Activated CD8-positive, alpha-beta memory T cell treated with anti-CD3 and anti-CD28 coated beads, Interleukin-2, amount 50 U/mL, for 24 hours (primary cell): ENCODE measurements around the gene TBR1.

Experiments
- DNase-seq: peaks from one replicate; pipeline ENCODE4 v3.0.0-alpha.2; 2020; ENCODE audit errors: extremely low read depth

TBR1 gene

DNA sequence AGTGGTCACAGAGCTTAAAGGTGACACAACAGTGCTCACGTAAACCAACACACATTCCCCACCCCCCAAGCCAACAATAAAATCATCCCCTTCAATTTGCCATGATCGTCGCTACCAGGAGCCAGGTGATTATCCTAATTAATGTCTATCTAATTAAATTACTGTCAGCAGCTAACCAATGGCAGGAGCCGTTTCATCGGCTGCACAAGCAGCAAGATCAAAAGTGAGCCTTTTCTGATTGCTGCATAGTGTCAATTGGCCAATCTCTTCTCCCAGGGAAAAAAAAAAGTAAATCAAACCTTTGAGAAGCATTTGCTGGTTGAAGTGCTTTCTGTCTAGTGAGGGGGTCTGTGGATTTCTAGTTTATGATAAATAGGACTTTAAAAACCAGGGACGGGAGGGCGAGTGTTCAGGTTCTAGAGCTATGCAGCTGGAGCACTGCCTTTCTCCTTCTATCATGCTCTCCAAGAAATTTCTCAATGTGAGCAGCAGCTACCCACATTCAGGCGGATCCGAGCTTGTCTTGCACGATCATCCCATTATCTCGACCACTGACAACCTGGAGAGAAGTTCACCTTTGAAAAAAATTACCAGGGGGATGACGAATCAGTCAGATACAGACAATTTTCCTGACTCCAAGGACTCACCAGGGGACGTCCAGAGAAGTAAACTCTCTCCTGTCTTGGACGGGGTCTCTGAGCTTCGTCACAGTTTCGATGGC, at the start of gene TBR1:
TSS of gene TBR1 (plus strand) at position 311 of the 721 bp plus-strand sequence. CDS start at position 425, 114 bp downstream.
- no peak for DNase-seq

DNA sequence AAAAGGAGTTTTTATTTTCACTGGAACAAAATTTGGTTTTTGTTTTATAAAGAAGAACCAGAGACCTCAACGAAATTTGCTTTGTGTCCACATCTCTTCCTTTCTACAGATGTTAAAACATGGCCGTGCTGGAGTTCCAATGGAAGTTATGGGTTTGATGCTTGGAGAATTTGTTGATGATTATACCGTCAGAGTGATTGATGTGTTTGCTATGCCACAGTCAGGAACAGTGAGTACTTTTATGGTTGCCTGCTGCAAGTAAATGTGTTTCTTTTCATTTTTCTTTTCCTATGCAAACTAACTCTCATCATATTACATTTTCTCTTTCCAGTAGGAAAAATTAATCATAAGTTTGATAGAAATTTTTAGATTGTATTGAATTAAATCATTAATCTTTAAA, 48.4 kb upstream of the TBR1 start:
- no peak for DNase-seq

DNA sequence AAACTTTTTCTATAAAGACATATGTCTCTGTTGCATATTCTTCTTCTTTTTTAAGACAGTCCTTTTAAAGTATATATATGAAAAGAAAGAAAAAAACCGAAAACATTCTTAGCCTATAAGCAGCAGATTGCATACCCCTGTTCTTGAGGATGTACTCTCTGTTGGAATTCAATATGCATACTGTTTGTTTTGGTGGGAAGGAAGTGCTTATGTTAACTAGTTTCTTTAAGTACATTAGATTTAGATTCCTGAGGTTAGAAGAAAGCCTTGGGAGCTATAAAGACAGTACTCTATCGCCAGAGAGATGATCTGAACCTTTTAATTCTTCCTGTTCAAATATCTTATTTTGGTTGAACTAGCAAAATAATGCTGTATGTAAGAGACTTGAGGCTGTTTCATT, 46.8 kb upstream of the TBR1 start:
- no peak for DNase-seq

DNA sequence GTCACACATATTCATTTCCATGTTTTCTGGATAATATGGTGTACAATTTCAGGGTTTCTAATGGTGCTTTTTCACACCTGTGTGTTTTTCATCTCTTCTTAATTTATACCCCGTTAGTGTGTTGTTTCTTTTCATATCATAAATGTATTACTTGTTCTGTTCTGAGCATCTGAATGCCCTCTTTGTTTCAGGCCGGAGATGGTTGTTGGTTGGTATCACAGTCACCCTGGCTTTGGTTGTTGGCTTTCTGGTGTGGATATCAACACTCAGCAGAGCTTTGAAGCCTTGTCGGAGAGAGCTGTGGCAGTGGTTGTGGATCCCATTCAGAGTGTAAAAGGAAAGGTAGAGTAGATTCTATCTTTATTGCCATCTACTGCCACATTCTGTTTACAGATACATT, 45.1 kb upstream of the TBR1 start:
- no peak for DNase-seq

DNA sequence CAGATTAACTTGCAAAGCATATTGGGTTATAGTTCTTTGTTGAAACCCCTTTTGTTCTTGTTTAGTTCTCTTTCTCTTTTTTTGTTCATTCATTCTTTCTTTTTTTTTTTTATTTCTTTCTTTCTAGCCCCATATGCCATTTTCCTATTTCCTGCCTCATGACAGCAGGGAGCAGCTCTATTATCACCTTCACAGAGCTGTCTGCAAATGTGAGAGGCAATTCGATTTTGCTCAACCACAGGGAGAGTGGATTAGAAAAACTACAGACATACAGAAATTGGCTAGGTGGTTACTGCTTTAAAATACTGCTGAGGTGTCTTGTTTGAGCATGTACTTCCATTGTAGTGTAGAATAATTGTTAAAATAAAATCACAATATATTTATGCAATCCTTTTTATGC, 44.2 kb upstream of the TBR1 start:
- DNase-seq = no peak

DNA sequence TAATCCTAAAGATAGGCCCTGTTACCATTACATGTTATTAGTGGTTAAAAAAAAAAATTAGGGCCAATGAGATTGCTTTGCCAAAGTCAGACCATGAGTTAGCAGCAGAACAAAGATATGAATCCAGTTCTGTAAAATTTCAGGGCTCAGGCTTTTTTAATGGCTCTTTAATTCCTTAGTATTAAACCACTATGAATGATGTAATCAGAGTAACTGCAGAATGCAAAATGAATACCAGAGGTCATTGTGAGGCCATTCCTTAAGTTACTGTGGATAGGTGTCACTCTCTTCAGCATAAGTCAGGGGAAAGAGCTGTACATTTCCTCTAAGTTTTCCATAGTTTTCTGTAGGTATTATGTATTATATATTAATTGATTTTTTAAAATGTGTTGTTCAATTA, 42.2 kb upstream of the TBR1 start:
- no peak for DNase-seq

DNA sequence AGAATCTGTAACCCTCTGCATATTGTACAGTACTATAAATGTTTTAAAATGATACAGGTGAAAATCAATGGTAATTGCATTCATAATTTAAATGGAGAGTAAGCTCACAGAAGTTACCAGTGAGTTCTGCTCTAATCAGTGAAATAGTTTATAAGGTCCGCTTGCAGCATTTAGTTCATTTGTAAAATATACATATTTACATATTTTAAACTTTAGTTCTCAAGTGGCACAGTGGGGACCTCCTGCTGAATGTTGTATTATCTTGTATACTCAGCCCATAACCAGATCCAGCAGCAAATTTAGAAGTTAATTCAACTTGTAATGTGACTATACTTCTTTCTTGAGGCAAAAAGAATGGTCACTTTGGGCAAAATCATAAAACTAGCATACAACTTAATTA, 41.7 kb upstream of the TBR1 start:
- no peak for DNase-seq

DNA sequence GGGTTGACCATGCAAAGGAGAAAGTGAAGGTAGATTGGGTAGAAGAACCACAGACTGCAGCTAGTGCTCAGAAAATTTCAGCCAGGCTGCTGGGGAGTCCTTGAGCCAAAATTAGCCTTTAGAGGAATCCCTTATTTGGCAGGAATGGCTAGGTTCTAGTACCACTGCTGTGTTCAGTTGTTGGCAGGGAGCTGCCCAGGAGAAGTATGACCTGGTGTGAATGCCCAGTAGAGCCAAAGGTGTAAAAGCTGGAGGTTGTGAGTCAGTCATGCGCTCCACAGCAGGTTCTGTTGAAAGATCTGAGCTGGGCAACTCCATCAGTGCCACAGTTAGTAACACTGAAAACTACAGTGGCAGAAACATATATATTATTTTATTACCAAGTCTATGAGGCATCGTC, 36.4 kb upstream of the TBR1 start:
- no peak for DNase-seq

DNA sequence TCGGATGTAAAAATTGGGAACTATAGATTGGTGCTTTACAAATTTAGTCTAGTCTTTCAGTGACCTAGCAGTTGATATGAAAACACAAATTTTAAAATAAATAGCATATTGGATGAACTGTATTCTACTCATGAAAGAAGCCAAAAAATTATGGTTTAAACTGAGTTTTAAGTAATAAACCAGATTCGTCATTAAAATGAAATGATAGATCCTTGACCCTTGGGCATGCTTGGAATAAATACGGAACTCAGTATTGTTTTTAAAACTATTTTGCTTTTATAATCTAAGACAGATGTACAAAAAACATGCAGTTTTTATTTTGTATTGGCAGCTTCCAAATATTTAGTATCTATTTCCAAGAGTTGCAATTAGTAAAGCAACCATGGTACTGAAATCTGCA, 34.6 kb upstream of the TBR1 start:
- DNase-seq = no peak

DNA sequence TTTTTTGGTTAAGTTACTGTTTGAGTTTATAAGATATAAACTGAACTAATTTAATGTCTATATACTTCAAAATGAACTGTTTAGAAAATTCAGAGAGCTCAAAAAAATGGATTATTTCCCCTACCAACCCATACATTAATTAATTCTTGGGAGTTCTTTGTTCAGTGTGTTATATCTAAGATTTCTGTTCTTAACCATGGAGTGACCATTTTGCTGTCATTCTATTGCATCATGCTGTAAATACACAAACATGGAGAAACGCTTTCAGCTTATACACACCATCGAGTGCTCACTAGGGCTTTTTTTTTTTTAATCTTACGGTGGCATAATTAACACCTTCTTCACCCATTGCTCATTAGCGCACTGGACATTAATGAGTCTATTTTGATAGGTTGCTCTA, 33.4 kb upstream of the TBR1 start:
- DNase-seq = no peak

DNA sequence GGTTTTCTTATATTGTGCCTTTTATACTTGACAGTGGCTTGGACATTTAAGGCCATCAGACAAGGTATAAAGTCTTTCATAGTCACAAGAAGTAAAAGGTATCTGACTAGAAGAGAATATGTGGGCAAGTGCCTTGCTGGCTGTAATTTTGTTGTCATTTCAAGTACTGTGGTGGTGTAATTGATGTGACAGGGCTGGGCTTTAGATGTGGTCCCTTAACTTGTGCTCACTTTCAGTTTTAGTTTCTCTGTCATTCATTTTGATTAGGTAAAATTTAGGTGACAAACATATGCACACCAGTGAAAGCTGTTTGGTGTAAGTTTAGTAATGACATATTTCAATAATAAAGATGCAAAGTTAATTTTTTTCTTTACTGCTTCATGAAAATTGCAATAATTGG, 31.2 kb upstream of the TBR1 start:
- DNase-seq = no peak

DNA sequence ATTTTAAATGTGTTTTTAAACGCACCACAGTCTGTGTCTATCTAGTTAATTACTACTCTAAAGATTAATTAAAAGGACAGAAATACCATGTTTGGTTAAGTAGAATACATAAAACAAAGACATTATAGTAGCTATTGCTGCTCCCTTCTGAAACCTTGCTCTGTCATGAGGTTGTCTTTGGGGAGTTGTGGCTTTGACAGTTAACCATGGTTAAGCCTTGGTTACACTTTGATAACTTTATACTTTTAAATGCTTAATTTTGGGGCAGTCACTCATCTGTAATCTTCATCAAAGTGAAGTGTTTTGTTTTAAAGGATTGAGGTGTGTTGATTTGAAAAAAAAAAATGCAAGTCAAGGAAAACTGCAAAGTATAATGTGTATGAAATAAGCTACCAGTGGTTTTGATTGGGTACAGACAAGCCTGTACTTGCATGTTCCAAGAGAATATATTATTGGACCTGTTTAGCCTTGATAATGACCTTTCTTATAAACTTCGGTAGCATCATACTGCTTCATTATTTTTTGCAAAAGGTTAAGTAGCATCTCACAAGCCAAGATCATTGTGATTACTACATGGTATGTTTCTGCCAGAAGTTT, 29.8 kb upstream of the TBR1 start:
- DNase-seq = no peak

DNA sequence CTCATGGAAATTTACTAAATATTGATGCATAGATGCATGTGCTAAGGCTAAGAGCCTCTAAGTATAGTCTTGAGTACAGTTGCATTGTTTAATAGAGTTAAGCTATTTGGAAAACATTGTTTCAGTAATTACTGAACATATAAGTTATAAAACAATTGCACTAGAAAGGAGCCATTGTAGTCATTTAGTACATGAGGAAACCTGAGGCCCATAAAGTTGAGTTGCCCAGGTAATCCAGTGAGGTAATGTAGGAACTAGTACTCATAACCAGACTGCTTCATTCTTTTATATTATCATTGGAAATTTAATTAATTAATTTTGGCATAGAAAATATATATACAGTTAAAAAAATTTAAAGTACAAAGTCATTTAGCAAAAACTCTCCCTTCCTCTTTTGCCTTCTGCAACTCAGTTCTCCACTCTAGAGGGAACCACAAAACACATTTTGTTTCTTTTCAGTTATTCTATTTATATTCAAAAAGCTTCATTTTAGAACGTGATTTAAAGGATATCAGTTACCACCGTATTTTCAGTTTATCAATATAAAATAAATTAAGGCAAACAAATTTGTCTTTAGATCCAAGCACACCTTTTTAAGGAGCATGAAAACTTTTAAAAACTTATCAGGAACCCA, 27.8 kb upstream of the TBR1 start:
- DNase-seq = no peak

DNA sequence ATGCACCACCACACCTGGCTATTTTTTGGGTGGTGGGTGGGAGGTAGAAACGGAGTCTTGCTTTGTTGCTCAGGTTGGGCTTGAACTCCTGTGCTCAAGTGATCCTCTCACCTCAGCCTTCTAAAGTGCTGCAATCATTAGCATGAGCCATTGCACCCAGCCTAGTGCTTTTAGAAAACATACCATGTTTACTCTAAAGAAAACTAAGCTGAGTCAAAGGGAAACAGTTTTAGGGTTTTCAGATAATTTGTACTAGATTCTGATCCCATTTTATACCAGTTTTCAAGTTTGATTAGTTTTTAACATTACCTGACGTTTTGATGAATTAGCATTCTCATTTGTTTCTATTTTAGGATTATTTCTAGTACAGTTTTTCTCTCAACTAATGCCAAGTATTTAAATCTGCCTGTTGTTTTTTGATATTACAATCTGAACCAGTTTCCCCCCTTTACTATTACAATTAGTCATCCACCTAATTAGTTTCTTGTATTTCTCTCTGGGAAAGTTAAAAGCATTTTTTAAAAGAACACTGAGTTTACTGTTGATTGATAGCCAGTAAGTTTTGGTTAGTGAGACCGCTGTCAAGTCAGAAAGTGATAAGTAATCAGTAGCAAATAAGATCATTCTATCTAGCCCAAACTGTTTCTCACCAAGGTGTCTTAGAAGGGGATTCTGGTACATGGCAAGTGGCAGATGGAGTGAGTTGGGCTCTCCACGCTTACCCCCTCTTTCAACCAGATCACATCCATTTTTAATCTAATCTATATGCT, 24.2 kb upstream of the TBR1 start:
- DNase-seq = no peak

DNA sequence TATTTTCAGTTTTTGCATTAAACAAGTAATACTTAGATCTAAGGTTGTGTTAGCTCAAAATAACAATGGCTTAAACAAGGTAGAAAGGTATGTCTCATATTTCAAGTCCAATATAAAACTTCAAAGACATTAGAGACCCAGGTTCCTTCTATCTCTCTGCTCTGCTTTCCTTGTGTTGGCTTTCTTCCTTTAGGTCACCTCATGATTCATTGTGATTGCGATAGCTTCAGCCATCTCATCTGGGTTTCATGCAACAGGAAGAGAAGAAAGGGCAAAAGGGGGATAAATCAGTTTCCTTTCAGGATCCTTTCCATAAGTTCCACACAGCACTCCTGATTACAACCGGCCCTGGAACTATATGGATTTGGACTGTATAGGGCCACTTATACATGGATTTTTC, 16.0 kb upstream of the TBR1 start:
- DNase-seq = no peak

DNA sequence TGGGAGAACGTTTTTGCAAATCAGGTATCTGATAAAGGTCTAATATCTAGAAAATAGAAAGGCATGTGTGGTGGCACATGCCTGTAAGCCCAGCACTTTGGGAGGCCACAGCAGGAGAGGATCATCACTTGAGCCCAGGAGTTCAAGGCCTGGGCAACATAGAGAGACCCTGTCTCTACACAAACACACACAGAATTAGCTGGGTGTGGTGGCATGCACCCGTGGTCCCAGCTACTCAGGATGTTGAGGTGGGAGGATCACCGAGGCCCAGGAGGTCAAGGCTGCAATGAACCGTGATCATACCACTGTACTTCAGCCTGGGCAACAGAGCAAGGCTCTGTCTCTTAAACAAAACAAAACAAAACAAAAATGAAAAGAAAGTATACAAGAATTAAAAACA, 13.8 kb upstream of the TBR1 start:
- no peak for DNase-seq

DNA sequence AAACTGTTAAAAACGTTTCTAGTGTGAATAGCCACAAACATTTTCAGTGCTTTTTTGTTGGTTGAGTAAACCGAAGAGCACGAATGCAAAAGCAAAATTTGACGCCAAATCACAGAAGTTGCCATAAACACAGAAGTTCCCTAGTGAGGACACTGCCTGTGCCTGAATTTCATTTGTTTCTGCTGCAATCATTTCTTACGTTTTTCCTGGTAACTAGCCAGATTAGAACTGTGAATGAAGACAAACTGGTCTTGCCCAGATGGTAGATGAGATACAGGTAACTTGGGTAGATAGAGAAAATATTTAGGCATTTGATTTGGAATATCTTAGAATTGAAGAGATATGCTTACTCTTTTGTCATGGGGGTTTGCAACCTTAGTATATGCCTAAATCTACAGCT, 9.8 kb upstream of the TBR1 start:
- no peak for DNase-seq

DNA sequence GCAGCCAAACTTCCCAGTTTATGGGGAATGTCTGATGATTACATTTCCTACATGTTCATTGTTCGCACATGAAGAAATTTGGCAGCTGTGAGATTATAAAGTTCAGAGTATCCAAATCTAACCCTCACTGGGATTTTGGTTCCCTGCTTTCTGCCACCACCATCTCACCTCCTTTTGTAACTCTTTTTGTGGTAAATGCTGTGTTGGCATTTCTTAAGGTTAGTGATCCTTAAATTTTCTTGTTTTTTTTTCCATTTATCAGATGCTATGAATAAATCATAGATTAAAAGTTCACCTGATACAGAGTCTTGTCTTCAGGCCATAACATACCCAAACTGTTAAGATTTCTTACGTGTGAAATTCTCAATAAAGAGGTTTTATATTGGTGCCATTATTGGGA, 8.5 kb upstream of the TBR1 start:
- no peak for DNase-seq

DNA sequence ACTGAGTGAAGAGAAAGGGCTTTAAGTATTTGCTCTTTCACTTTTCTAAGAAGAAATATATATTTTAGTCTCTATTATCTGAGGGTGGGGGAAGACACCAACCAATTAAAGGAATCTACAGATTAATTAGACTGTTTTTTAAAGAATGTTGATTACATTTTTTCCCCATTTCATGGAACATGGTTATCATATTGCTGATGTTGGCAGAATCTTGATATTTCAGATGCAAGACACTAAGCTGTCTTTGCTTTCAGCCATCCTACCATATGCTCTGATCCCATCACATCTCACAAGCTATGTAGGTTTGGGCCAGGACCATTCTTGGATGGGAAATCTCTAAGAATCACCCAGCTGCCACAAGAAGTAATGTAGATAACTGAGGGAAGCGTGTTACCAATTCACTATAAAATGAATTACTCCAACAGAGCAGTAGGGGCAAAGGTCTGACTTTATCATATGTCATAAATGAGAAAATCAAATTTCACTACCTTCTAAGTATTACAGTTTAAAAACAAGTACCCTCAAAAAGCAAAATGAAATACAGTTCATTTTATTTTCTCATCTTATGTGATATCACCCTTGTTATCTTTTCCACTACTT, 6.7 kb upstream of the TBR1 start:
- DNase-seq = no peak

DNA sequence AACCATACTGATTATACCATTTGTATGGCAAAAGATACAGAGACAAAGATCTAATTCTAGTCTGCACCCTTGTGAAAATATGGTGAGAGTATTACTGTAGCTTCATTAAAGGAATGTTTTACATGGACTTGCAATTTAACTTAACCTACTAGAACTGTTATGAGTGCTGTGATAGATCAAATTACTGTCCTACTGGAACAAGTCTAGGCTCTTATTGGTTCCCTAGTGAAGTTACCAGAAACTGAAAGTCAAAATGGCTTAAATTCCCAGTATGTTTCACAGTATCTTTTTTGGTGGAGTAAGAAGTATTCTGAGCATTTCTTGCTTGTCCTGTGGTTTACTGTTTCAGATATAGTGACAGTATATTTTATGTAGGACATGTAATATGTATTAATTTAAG, 3.8 kb upstream of the TBR1 start:
- DNase-seq = no peak

DNA sequence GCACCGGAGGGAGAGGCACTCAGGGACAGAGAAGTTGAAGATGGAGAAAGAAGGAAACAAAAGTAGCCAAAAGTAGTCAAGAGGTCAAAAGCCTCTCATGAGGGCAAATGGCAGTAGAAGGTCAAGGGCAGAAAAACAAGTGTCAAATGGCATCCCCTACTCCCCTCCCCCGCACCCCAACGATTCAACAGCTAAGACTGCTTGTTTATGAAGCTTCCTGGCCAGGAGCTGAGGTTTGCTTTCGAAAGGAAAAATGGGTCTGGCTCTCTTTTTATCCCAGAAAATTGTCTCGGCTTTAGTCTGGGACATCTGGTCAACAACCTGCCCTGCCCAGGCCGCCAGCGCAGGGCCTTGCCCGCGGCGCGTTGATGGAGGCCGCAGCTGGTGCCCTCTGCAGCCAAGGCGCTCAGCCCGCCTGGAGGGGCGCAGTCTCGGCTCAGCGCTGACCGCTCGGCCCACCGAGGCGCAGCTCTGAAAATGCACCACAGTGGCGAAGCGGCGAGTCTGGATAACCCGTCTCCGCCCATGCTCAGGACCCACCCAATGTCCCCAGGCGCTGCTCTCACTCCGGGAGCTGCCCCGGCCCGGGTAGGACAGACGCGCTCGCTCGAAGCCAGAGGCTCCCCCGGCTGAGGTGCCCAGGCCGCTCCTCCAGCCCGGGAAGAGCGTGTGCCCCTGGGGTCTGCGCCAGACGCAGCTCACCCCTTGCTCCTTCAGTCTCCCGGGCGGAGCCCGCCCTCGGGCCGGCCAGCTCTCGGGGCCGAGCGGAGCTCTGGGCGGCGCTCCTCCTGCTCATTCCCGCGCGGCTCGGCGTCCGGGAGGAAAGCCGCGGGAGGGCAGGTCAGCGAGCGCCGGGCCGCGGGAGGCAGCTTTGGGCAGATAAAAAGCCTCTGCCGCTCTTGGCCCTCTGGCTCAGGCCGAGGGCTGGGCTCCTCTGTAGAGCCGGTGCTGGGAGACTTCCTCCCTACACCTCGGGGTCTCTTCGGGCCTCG, 1.8 kb upstream of the TBR1 start:
- DNase-seq = no peak
